H1 (cell line): ENCODE data around the gene PLAC9. TPM values are rescaled to one million over a fixed set of nuclear protein-coding genes. Genes with fewer than 3 reads are reported as not detected.

Experiments
- CTCF ChIA-PET: fragments of 300-600 bp; sonication (Branson Sonifier 250); formaldehyde crosslinking; loops from one replicate; lab custom pipeline; 2021; ENCODE audit not compliant: partially characterized antibody; lab: Charles Lee
- POLR2A ChIA-PET: fragments of 300-600 bp; sonication (Branson Sonifier 250); formaldehyde crosslinking; loops from one replicate; lab custom pipeline; 2021; ENCODE audit warnings: inconsistent platforms; ENCODE audit not compliant: partially characterized antibody; lab: Charles Lee
- DNase-seq, 2 experiments: peaks; one replicate each; pipeline versions ENCODE4 v3.0.0 to v3.0.0-alpha.2; 2010 to 2022; ENCODE audit warnings: low spot score in 2 of 2, low read depth in 1 of 2, mixed read lengths in 1 of 2
- FAIRE-seq: peaks from 2 replicates; lab custom pipeline; 2011; peaks lifted over from hg19 to GRCh38; lab: Jason Lieb, UNC
- H2AFZ ChIP-seq: 2 replicates; pipeline ENCODE4 v1.8.1; 2012; ENCODE audit warnings: low read length, inconsistent platforms
- H2AK5ac ChIP-seq: 2 replicates; pipeline ENCODE4 v1.6.1; 2013; ENCODE audit warnings: low read depth, low read length
- H2BK120ac ChIP-seq: replicated peaks from 2 replicates; pipeline ENCODE3; 2013; ENCODE audit warnings: low read depth, low read length, inconsistent platforms
- H2BK12ac ChIP-seq: 2 replicates; pipeline ENCODE4 v1.6.1; 2013; ENCODE audit warnings: low read depth, low read length
- H2BK15ac ChIP-seq: 2 replicates; pipeline ENCODE4 v1.6.1; 2013; ENCODE audit warnings: low read length
- H2BK20ac ChIP-seq: 2 replicates; pipeline ENCODE4 v1.6.1; 2013; ENCODE audit warnings: low read length
- H2BK5ac ChIP-seq: 2 replicates; pipeline ENCODE4 v1.6.1; 2013; ENCODE audit warnings: low read depth, low read length
- H3K14ac ChIP-seq: 2 replicates; pipeline ENCODE4 v1.6.1; 2013; ENCODE audit warnings: inconsistent platforms; ENCODE audit not compliant: insufficient read length
- H3K18ac ChIP-seq: 2 replicates; pipeline ENCODE4 v1.6.1; 2013; ENCODE audit warnings: low read length; ENCODE audit errors: extremely low read depth
- H3K23ac ChIP-seq: 2 replicates; pipeline ENCODE4 v1.6.1; 2013; ENCODE audit warnings: inconsistent platforms; ENCODE audit not compliant: insufficient read length
- H3K23me2 ChIP-seq: 2 replicates; pipeline ENCODE4 v1.6.1; 2013; ENCODE audit warnings: low read depth, low read length
- H3K27ac ChIP-seq: 2 replicates; pipeline ENCODE4 v1.6.1; 2011; ENCODE audit warnings: low read depth, low read length, inconsistent platforms
- H3K27me3 ChIP-seq, 4 experiments: replicated peaks in 1 of 4; 1 replicate in 1 of 4; 2 replicates in 3 of 4; pipeline versions ENCODE4 v1.6.1 to v1.8.1; 2011 to 2013; ENCODE audit warnings: low read length in 3 of 4, mild to moderate bottlenecking in 3 of 4, inconsistent platforms in 2 of 4, mixed read lengths in 2 of 4, moderate library complexity in 1 of 4; ENCODE audit not compliant: control insufficient read depth in 3 of 4, insufficient read depth in 3 of 4; ENCODE audit errors: extremely low read depth in 1 of 4
- H3K36me3 ChIP-seq, 4 experiments: 2 replicates each; pipeline versions ENCODE4 v1.6.1 to v1.8.1; 2011 to 2013; ENCODE audit warnings: mild to moderate bottlenecking in 4 of 4, low read length in 3 of 4, moderate library complexity in 2 of 4, control low read depth in 1 of 4, inconsistent platforms in 1 of 4; ENCODE audit not compliant: insufficient read depth in 4 of 4, control insufficient read depth in 2 of 4
- H3K4ac ChIP-seq: replicated peaks from 2 replicates; pipeline ENCODE3; 2013; ENCODE audit warnings: low read length, low read depth, mixed read lengths, inconsistent platforms; ENCODE audit not compliant: insufficient read length
- H3K4me1 ChIP-seq, 4 experiments: replicated peaks in 1 of 4; 1 replicate in 1 of 4; 2 replicates in 3 of 4; pipeline versions ENCODE4 v1.6.1 to v1.8.1; 2011 to 2013; ENCODE audit warnings: low read length in 3 of 4, inconsistent platforms in 2 of 4, mixed read lengths in 1 of 4; ENCODE audit not compliant: insufficient read depth in 4 of 4, control insufficient read depth in 3 of 4
- H3K4me2 ChIP-seq, 2 experiments: 2 replicates each; pipeline versions ENCODE4 v1.6.1 to v1.8.1; 2011 to 2013; ENCODE audit warnings: low read depth in 2 of 2, low read length in 2 of 2, control low read depth in 1 of 2, inconsistent platforms in 1 of 2, mild to moderate bottlenecking in 1 of 2; ENCODE audit not compliant: insufficient read depth in 1 of 2
- H3K4me3 ChIP-seq, 4 experiments: fragments of 200-600, 300-600 bp in 1 of 4; sonication (generic), shearing (Covaris generic), sonication (Bioruptor Twin) in 1 of 4; 2 replicates each; pipeline versions ENCODE4 v1.5.1 to v1.8.1; 2011 to 2016; ENCODE audit warnings: low read length in 4 of 4, low read depth in 3 of 4, control low read depth in 2 of 4, inconsistent platforms in 2 of 4, mild to moderate bottlenecking in 2 of 4, mixed read lengths in 1 of 4, moderate library complexity in 1 of 4; ENCODE audit not compliant: insufficient read depth in 2 of 4; ENCODE audit errors: extremely low read depth in 1 of 4
- H3K56ac ChIP-seq: replicated peaks from 2 replicates; pipeline ENCODE3; 2013; ENCODE audit warnings: low read depth, mild to moderate bottlenecking, mixed read lengths, low read length, inconsistent platforms; ENCODE audit not compliant: insufficient read length
- H3K79me1 ChIP-seq: 2 replicates; pipeline ENCODE4 v1.6.1; 2013; ENCODE audit warnings: low read depth, low read length, control low read depth
- H3K79me2 ChIP-seq, 2 experiments: 2 replicates each; pipeline versions ENCODE4 v1.6.1 to v1.8.1; 2012 to 2013; ENCODE audit warnings: low read length in 2 of 2, mild to moderate bottlenecking in 2 of 2, inconsistent platforms in 1 of 2; ENCODE audit not compliant: insufficient read depth in 2 of 2, control insufficient read depth in 1 of 2
- H3K9ac ChIP-seq, 4 experiments: replicated peaks in 1 of 4; 1 replicate in 1 of 4; 2 replicates in 3 of 4; pipeline versions ENCODE4 v1.6.1 to v1.8.1; 2011 to 2013; ENCODE audit warnings: low read depth in 3 of 4, low read length in 3 of 4, control low read depth in 2 of 4, mild to moderate bottlenecking in 2 of 4, moderate library complexity in 2 of 4, inconsistent platforms in 1 of 4; ENCODE audit errors: extremely low read depth in 1 of 4
- H3K9me3 ChIP-seq, 2 experiments: 2 replicates each; pipeline versions ENCODE4 v1.6.1 to v1.8.1; 2012 to 2013; ENCODE audit warnings: mild to moderate bottlenecking in 2 of 2, moderate library complexity in 2 of 2, control low read depth in 1 of 2, inconsistent platforms in 1 of 2, low read depth in 1 of 2, low read length in 1 of 2, mixed read lengths in 1 of 2; ENCODE audit not compliant: insufficient read depth in 2 of 2
- H4K20me1 ChIP-seq, 2 experiments: replicated peaks in 1 of 2; 2 replicates each; pipeline versions ENCODE3 to v1.8.1; 2011 to 2013; ENCODE audit warnings: inconsistent platforms in 2 of 2, low read length in 2 of 2, mild to moderate bottlenecking in 1 of 2; ENCODE audit not compliant: insufficient read depth in 2 of 2, control insufficient read depth in 1 of 2
- H4K5ac ChIP-seq: 2 replicates; pipeline ENCODE4 v1.6.1; 2013; ENCODE audit warnings: low read length, low read depth, mixed read lengths, inconsistent platforms; ENCODE audit not compliant: insufficient read length
- H4K8ac ChIP-seq: 2 replicates; pipeline ENCODE4 v1.8.0; 2013; ENCODE audit warnings: mild to moderate bottlenecking, moderate library complexity, low read length, inconsistent platforms; ENCODE audit not compliant: insufficient read depth; ENCODE audit errors: extremely low read depth
- H4K91ac ChIP-seq: replicated peaks from 2 replicates; pipeline ENCODE3; 2013; ENCODE audit warnings: low read length, mixed read lengths, inconsistent platforms; ENCODE audit not compliant: insufficient read length
- ASH2L ChIP-seq: fragments of 200-600, 300-600 bp; sonication (generic); IDR thresholded peaks from one replicate; pipeline ENCODE4 v1.7.1; 2017; ENCODE audit warnings: low read length
- BCL11A ChIP-seq, 2 experiments: IDR thresholded peaks; one replicate each; pipeline ENCODE4 v1.6.1; 2011; ENCODE audit warnings: low read depth in 2 of 2, low read length in 2 of 2, mild to moderate bottlenecking in 2 of 2
- CTBP2 ChIP-seq: IDR thresholded peaks from 2 replicates; pipeline ENCODE4 v1.7.0; 2011; ENCODE audit warnings: borderline replicate concordance, mild to moderate bottlenecking, moderate library complexity, mixed read lengths, low read length; ENCODE audit not compliant: insufficient read depth, insufficient read length
- GTF2F1 ChIP-seq: IDR thresholded peaks from 2 replicates; pipeline ENCODE4 v1.6.1; 2012; ENCODE audit warnings: low read depth, low read length, improper control_type of control experiment, borderline replicate concordance
- MAFK ChIP-seq: IDR thresholded peaks from 2 replicates; pipeline ENCODE4 v1.6.1; 2012; ENCODE audit warnings: low read depth, mild to moderate bottlenecking, improper control_type of control experiment, low read length
- POU5F1 ChIP-seq: IDR thresholded peaks from 2 replicates; pipeline ENCODE4 v1.6.1; 2011; ENCODE audit warnings: low read depth, mild to moderate bottlenecking, low read length, moderate library complexity
- RBBP5 ChIP-seq: IDR thresholded peaks from 2 replicates; pipeline ENCODE4 v1.7.1; 2012; ENCODE audit warnings: low read depth, mild to moderate bottlenecking, inconsistent platforms, low read length, moderate library complexity, borderline replicate concordance
- RXRA ChIP-seq: IDR thresholded peaks from 2 replicates; pipeline ENCODE4 v1.6.1; 2011; ENCODE audit warnings: low read depth, mild to moderate bottlenecking, low read length, moderate library complexity; ENCODE audit not compliant: insufficient read depth
- SIN3A ChIP-seq, 2 experiments: IDR thresholded peaks in 1 of 2; conservative IDR thresholded peaks in 1 of 2; 2 replicates each; pipeline ENCODE4 v1.6.1; 2011 to 2012; ENCODE audit warnings: low read length in 2 of 2, improper control_type of control experiment in 1 of 2, low read depth in 1 of 2, mild to moderate bottlenecking in 1 of 2
- SRF ChIP-seq: IDR thresholded peaks from 2 replicates; pipeline ENCODE4 v1.6.1; 2011; ENCODE audit warnings: mild to moderate bottlenecking, low read depth, low read length, moderate library complexity
- WGBS, 2 experiments: shearing (Covaris generic) in 1 of 2; methylation state at CpG; one replicate each; pipeline versions ENCODE4 v1.1.6 to v1.1.7; 2013 to 2015; ENCODE audit warnings: low lambda C conversion rate in 2 of 2, mixed read lengths in 2 of 2, inconsistent platforms in 1 of 2, low coverage in 1 of 2, missing lambda C conversion rate in 1 of 2; ENCODE audit not compliant: insufficient replicate concordance in 2 of 2, insufficient coverage in 1 of 2, insufficient read length in 1 of 2; ENCODE audit errors: extremely low coverage in 1 of 2, missing lambda C conversion rate in 1 of 2; 5-methylcytosine and 5-hydroxymethylcytosine counted together
- polyA plus RNA-seq, 7 experiments: library from polyadenylated mRNA; depleted of rRNA in 3 of 7; stranded (reverse) in 5 of 7; unstranded in 2 of 7; fragments of >200 nt in 5 of 7; fragments of 200-250 nt in 2 of 7; gene quantifications; 1 replicate in 5 of 7; 2 replicates in 1 of 7; 4 replicates in 1 of 7; pipeline versions ENCODE4 v1.2.1 to v1.2.3, GENCODE V29; 2011 to 2013; ENCODE audit warnings: missing spikeins in 2 of 7, mixed read lengths in 2 of 7
- total RNA-seq: library from RNA; stranded (reverse); fragmentation: NEBNext Ultra II Directional; extraction: Animal tissue kit (Norgen Biotek cat#: 25700); gene quantifications from 2 replicates; pipeline ENCODE4 v1.2.1, GENCODE V29; 2021
- TF ChIP-seq, protein P1 (sequence below), 3 experiments: IDR thresholded peaks; 1 replicate in 2 of 3; 2 replicates in 1 of 3; pipeline versions ENCODE4 v1.5.1 to v1.6.1; 2011; ENCODE audit warnings: low read length in 3 of 3, mild to moderate bottlenecking in 3 of 3, inconsistent platforms in 2 of 3, low read depth in 1 of 3, moderate library complexity in 1 of 3; ENCODE audit not compliant: insufficient read depth in 1 of 3; ENCODE audit errors: control extremely low read depth in 1 of 3

The PLAC9 gene
- total and polyA plus RNA-seq, 2 of the 8 experiments (the other 6 are each of a cell fraction or from before 2014, with no cell fraction given): 8.4 to 16.7 TPM

DNA sequence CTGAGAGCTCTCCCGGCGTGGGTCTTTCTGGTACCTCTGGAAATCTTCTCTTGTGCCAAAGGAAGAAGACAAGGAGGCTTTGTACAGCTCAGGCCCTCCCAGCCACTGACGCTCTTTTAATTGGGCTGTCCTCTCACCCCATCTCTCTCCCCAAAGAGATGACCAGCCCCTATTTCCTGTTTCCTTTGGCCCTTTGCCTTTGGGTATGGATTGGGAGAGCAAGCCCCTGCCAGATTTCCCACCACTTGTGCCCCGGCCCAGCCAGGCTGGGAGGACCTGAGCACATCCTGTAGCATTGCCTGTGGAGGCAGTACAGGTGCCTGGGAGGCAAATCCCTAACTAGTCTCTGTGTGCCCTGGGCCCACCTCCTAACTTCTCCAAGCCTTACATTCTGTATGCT, 5.7 kb upstream of the PLAC9 start:
- no peak overlapping the region for H4K5ac ChIP-seq
- no peak overlapping the region for H2BK5ac ChIP-seq
- no peak overlapping the region for H2AK5ac ChIP-seq
- H3K27ac ChIP-seq: no peak overlapping the region
- CTCF ChIA-PET: interaction anchor here (0.8 to 1.6 kb wide), 5 partner anchors 47 to 143 kb away, joined by 3 to 5 read pairs (median 3); no protein-coding TSS in a partner anchor
- H4K91ac ChIP-seq: no peak overlapping the region
- peak overlapping the region; percentile 56 for H2AFZ ChIP-seq
- no peak overlapping the region for H3K9ac ChIP-seq
- H3K79me1 ChIP-seq: no peaks in the 10 kb centered on the region
- no peaks in the 10 kb centered on the region for H3K36me3 ChIP-seq
- no peaks in the 10 kb centered on the region for H3K27me3 ChIP-seq
- no peak overlapping the region for H2BK20ac ChIP-seq
- no peaks in the 10 kb centered on the region for H4K20me1 ChIP-seq
- no peaks in the 10 kb centered on the region for H3K79me2 ChIP-seq
- H3K56ac ChIP-seq: no peak overlapping the region
- DNase-seq (no peak), FAIRE-seq (no peak)
- POLR2A ChIA-PET: no interaction called here
- no peak overlapping the region for H4K8ac ChIP-seq
- H3K23me2 ChIP-seq: no peaks in the 10 kb centered on the region
- H3K14ac ChIP-seq: no peak overlapping the region
- H2BK12ac ChIP-seq: 0 out of 2 replicates have a peak overlapping the region, but pooled peaks have one; percentile 35
- no peak overlapping the region for H3K18ac ChIP-seq
- no peak overlapping the region for H2BK120ac ChIP-seq
- 58% methylated on average over 4 of the region's 4 CpGs; no CpG with 5 or more reads in 1 of the 2 experiments for WGBS, 2 experiments
- peaks cover 2 to 8% (median 4%) of the 10 kb centered on the region in 4 experiments; a peak in 4 of 7 replicates for H3K4me1 ChIP-seq
- no peaks in the 10 kb centered on the region for H3K9me3 ChIP-seq
- no peak overlapping the region for H2BK15ac ChIP-seq
- H3K4me2 ChIP-seq: no peak overlapping the region
- no peak overlapping the region for H3K4me3 ChIP-seq
- no peak overlapping the region for H3K23ac ChIP-seq
- H3K4ac ChIP-seq: no peak overlapping the region
- TF ChIP-seq MAFK: no peak
- TF ChIP-seq GTF2F1: no peak
- TF ChIP-seq, protein P1, sequence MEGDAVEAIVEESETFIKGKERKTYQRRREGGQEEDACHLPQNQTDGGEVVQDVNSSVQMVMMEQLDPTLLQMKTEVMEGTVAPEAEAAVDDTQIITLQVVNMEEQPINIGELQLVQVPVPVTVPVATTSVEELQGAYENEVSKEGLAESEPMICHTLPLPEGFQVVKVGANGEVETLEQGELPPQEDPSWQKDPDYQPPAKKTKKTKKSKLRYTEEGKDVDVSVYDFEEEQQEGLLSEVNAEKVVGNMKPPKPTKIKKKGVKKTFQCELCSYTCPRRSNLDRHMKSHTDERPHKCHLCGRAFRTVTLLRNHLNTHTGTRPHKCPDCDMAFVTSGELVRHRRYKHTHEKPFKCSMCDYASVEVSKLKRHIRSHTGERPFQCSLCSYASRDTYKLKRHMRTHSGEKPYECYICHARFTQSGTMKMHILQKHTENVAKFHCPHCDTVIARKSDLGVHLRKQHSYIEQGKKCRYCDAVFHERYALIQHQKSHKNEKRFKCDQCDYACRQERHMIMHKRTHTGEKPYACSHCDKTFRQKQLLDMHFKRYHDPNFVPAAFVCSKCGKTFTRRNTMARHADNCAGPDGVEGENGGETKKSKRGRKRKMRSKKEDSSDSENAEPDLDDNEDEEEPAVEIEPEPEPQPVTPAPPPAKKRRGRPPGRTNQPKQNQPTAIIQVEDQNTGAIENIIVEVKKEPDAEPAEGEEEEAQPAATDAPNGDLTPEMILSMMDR (IDR thresholded peaks at IDR 0.05; ENCODE audit: control extremely low read depth in 1 of 3, insufficient read depth in 1 of 3, low read depth in 1 of 3, low read length in 3 of 3): no peak
- TF ChIP-seq CTBP2: no peak
- TF ChIP-seq ASH2L: no peak
- no peak for TF ChIP-seq RXRA
- TF ChIP-seq RBBP5: no peak
- no peak for TF ChIP-seq SIN3A (conservative IDR thresholded peaks at IDR 0.05 in 1 of 2, IDR thresholded peaks at IDR 0.05 in 1 of 2; ENCODE audit: low read depth in 1 of 2, low read length in 2 of 2)
- TF ChIP-seq BCL11A (IDR thresholded peaks at IDR 0.05; ENCODE audit: low read depth in 2 of 2, low read length in 2 of 2): no peak
- no peak for TF ChIP-seq POU5F1
- TF ChIP-seq SRF: no peak
